ENCODE data around the gene OSBPL5. TPM values are rescaled to one million over a fixed set of nuclear protein-coding genes. Genes with fewer than 3 reads are reported as not detected.
"Not testable (repeated sequence)": the region's sequence is repeated elsewhere in the genome, so short reads cannot be mapped to it uniquely, and the experiment has no call there.

The OSBPL5 gene
- total RNA-seq, 1 experiment from 2014 or later, result 5.0 TPM

GRCh38 chr11:3181725-3182461 is 16.8 kb upstream of the OSBPL5 start:
- DNase-seq (ENCODE audit: low read depth), result no peak

DNA sequence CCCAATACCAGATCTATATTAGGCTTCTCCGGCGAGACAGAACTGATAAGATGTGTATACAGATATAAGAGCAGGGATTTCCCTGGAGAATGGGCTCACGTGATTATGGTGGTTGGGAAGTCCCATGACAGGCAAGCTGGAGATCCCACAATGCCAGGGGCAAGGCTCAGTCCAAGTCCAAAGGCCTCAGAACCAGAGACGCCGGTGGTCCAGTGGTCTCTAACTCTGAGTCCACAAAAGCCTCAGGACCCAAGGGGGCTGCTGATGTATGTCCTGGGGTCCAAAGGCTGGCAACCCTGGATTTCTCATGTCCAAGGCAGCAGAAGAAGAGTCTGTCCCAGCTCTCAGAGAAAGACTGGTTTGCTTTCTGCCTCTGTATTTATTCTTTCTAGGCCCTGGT is 15.8 kb upstream of the OSBPL5 start:
- no peak for DNase-seq (ENCODE audit: low read depth)

- DNase-seq (ENCODE audit: low read depth), result peak; percentile 21
Measured at GRCh38 chr11:3178349-3178748, 13.2 kb upstream of the OSBPL5 start.

DNA sequence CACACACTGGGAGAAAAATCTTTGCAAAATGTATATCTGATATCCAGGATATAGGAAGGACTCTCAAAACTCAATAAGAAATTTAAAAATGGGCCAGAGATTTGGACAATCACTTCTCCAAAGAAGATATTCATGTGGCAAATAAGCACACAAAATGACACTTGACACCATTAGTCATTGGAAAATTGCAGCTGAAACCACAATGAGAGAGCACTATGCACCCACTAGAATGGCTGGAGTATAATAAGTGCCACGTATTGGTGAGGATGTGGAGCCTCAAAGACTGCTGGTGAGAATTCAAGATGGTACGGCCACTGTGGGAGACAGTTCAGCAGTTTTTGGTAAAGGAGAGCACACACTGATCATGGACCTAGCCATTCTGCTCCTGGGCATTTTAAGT is 12.8 kb upstream of the OSBPL5 start:
- peak; percentile 65 for DNase-seq (ENCODE audit: low read depth)

GRCh38 chr11:3176487-3176886 is 11.4 kb upstream of the OSBPL5 start:
- DNase-seq (ENCODE audit: low read depth), result no peak

- DNase-seq (ENCODE audit: low read depth), result no peak
Measured at GRCh38 chr11:3175194-3175593, 10.1 kb upstream of the OSBPL5 start.

DNA sequence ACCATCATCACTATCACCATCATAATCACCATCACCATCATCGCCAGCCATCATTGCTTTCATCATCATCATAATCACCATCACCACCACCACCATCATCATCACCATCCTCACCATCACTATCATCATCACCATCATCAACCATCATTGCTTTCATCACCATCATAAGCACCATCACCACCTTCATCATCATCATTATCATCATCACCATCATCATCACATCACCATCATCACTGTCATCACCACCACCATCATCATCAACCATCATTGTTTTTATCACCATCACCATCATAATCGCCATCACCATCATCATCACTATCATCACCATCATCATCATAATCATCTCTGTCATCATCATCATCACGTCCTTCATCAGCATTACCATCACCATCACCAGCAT is 9.3 kb upstream of the OSBPL5 start:
- no peak for DNase-seq (ENCODE audit: low read depth)

- no peak for DNase-seq (ENCODE audit: low read depth)
Measured at GRCh38 chr11:3173795-3174194, 8.7 kb upstream of the OSBPL5 start.

DNA sequence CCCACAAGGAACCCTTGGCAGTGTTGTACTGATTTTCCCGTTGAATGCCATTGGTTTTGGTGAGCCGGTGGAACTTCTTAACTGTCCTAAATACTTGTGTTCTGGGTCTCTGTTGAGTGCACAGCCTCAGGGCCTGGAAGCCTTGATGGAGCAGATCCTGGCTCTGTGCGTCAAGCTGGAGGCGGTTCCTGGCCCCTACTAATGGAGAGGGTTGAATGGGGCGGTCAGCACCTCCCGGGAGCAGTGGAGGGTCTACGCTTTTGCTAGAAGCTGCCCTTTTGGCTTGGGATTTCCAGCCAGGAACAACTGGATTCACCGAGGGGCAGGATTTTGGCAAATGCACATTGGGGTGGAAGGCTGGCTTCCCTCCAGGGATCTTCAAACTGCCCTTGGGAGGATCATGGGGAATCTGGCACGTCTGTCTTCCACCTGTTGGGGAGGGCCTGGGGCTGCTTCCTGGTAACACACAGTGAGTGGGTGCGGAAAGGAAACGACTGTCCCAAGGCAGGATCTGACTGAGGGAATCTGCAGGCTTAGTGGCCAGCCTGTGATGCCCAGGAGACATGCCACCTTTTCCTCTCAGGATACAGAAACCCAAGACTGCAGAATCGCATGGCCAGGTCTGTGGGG is 6.9 kb upstream of the OSBPL5 start:
- DNase-seq (ENCODE audit: low read depth), result no peak

GRCh38 chr11:3170756-3171650 is 5.9 kb upstream of the OSBPL5 start:
- no peak for DNase-seq (ENCODE audit: low read depth)

GRCh38 chr11:3170044-3170755 is 5.1 kb upstream of the OSBPL5 start:
- peak; percentile 71 for DNase-seq (ENCODE audit: low read depth)

DNA sequence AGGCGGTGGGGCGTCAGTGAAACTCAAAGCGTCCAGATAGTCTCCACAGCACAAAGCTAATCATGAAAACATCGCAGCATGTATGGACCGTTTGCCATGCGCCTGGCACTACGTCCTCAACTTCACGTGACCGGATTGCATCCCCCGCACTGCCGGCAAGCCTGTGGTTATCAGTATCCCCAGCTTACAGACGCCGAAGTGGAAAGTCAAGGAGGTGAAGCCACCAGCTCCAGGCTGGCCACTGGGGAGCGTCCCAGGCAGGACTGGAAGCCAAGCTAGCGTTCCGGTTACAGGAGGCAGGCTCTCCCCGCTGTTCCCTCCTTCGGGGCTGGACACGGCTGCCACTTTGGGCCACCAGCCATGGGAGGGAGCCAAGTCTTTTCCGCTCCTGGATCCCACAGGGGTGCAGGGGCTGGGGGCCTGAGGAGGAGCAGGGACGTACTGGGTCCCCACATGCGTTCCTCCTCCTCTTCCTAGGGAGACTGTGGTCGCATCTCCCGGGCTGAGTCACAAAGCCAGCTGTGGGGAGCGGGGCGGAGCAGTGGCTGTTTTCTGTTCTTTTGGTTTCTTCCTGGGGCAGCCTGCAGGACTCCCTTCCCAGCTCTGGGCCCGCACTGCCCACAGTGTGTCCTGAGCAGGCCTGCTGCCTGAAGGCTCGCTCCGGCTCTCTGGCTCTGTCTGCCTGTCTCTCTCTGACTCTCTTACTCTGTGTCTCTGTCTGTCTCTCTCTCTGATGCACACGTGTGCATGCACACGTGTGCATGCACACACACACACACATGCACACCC is 4.3 kb upstream of the OSBPL5 start:
- peak; percentile 87 for DNase-seq (ENCODE audit: low read depth)

GRCh38 chr11:3168742-3169254 is 3.7 kb upstream of the OSBPL5 start:
- DNase-seq (ENCODE audit: low read depth), result not testable (repeated sequence)

DNA sequence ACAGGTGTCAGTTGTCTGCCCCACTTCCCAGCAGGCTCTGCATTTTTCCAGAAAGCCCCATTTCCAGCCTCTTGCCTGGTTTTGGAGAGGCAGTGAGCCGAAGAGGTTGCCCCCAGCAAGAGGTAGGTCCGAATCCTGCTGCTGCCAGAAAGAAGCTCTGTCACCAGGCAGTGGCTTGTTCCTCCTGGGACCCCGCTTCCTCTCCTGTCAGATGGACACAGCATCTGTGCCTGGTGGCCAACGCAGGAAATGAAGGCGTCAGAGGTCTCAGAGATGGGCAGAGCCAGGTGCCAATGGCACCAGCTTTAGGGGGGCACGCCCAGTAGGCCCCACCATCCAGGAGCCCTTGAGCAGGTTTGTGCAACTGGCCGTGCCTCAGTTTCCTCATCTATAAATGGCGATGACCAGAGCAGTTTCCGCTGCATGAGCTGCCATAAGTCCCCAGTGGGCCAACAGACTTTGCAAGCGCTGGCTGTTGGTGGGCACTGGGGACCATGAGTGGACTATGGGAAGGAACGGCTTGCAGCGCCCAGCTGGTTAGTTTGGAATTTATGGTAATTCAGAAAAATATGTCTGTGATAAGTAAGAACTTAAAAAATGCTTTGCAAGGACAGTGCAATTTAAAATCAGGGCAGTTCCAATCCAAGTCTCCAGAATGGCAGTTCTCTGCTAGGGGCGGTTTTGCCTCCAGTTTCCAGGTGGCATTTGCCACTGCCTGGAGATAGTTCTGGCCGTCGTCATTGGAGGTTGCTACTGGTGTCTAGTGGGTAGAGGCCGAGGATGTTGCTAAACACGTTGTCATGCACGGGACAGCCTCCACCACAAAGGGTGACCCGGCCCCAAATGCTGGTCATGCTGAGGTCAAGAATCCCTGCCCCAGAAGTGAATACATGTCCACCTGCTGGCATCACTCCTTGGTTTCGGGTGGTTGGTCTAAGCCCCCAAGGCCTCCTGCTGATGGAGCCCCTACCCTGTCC is 2.3 kb upstream of the OSBPL5 start:
- DNase-seq (ENCODE audit: low read depth), result peak; percentile 29

DNA sequence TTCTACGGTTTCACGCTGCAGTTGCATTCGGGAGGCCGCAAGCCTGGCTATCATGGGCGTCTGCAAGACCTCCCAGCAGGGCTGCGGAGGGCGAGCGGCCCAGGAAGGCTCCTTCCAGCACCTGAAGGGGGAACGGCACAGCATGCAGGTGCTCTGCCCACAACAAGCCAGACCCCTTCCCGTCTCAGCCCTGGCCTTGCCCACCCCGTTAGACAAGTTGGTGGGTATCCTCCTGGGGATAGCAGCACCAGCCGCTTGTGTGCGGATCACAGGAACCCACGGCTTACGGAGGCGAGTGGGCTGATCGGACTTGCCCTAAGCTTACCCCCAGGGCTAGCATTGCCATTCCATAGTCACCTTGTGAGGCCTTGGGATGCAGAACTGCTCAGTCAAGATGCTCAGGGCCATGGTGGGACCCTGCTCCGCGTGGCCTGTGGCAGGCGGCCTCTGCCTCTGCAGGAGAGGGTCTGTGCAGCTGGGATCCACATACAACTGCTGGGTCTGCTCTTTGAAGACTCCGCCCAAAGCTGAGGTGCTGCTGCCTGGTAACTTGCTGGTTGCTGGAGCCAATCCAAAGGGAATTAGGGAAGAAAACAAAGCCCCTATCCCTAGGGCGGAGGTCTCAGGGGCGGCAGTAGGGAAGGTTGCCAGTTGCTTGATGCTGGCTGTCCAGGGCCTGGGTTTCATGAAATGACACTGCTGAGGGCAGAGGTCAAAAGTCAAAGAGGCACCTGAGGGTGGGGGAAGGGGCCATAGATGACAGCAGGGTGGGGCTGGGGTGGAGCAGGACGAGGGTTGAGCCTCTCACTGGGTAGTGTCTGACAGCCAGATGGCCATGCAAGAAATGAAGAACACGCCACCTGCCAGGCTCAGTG is 1.4 kb upstream of the OSBPL5 start:
- no peak for DNase-seq (ENCODE audit: low read depth)

GRCh38 chr11:3165916-3166267 is 782 bp upstream of the OSBPL5 start:
- DNase-seq (ENCODE audit: low read depth), result no peak

GRCh38 chr11:3164552-3165151 is 458 bp downstream of the OSBPL5 start:
- no peak for DNase-seq (ENCODE audit: low read depth)

- no peak for DNase-seq (ENCODE audit: low read depth)
Measured at GRCh38 chr11:3164138-3164551, 965 bp downstream of the OSBPL5 start.

Measured in M059J (cell line).